Heart left ventricle (tissue), 13 donors: Measurements from ENCODE around the gene CELF4.

Source experiments
- POLR2A ChIP-seq, 2 donors: fragments of 450-650 bp; IDR thresholded peaks; one replicate each; pipeline ENCODE4 v1.6.1; 2017; ENCODE audit warnings: antibody characterized with exemption in 2 of 2, mild to moderate bottlenecking in 2 of 2, moderate library complexity in 2 of 2
- TF ChIP-seq, protein P1 (sequence below), 12 donors: fragments of 200-600 bp; sonication (generic) in 4 of 12; IDR thresholded peaks; one replicate each; pipeline versions ENCODE4 v1.5.0 to v1.8.0; 2018 to 2022; ENCODE audit warnings: antibody characterized with exemption in 12 of 12, mild to moderate bottlenecking in 5 of 12
- donor health status: ischemic (EF 13 %, LVEDD 7.1; RV severe dilation, severe dysfunction).
- donor health status: DM: no; HTN: yes; CAD: no.
- donor health status: DM: no; HTN: no; CAD: no.
- donor health status: ischemic (EF 25% LVEDD 6.9; RV normal size, moderate dysfunction).
- donor health status: ischemic (EF 25% LVEDD 5.7; RV mildly dilated, moderate dysfunction).
- donor health status: ischemic (EF 35%, LVEDD 5.7; RV mildly dilated, moderate dysfunction).
- donor health status: nonischemic (EF 11% LVEDD 7.7; RV severe dilation, severe dysfunction).
- donor health status: DM: yes; HTN: yes; CAD: no.
- donor health status: PGD.
- donor health status: ischemic (EF 29% LVEDD 5.4; RV normal size, mild dysfunction).
- donor health status: nonischemic (EF 23%, LVEDD 6.1; RV moderate dilation, normal function).

DNA sequence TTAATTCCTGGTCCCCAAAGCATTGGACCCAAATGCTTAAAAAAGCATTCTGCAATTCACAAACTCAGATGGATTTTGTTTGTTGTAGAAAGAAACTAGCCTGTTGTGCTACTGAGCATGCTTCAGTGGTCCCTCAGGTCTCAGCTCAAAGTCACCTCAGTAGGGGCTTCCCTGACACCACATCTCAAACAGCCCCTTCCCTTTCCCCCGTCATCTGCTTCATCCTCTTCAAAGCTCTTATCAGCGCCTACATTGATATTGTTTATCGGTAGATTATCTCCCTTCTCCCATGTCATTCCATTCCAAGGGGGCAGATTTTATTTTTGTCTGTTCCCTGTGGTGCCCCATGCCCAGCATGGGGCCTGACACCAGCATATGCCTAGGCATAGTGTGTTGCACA lies 172.9 kb downstream of the CELF4 start:
- TF ChIP-seq, protein P1, sequence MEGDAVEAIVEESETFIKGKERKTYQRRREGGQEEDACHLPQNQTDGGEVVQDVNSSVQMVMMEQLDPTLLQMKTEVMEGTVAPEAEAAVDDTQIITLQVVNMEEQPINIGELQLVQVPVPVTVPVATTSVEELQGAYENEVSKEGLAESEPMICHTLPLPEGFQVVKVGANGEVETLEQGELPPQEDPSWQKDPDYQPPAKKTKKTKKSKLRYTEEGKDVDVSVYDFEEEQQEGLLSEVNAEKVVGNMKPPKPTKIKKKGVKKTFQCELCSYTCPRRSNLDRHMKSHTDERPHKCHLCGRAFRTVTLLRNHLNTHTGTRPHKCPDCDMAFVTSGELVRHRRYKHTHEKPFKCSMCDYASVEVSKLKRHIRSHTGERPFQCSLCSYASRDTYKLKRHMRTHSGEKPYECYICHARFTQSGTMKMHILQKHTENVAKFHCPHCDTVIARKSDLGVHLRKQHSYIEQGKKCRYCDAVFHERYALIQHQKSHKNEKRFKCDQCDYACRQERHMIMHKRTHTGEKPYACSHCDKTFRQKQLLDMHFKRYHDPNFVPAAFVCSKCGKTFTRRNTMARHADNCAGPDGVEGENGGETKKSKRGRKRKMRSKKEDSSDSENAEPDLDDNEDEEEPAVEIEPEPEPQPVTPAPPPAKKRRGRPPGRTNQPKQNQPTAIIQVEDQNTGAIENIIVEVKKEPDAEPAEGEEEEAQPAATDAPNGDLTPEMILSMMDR (IDR thresholded peaks at IDR 0.05), result no peak
- no peak for TF ChIP-seq POLR2A (IDR thresholded peaks at IDR 0.05)
